T47D (cell line): ENCODE results near the gene THAP11.

Experiments used
- DNase-seq, 2 experiments: peaks; one replicate each; pipeline versions ENCODE4 v3.0.0 to v3.0.0-alpha.2; 2011 to 2012; ENCODE audit warnings: low read depth in 1 of 2, low spot score in 1 of 2
- JUND ChIP-seq: IDR thresholded peaks from 2 replicates; pipeline ENCODE4 v1.6.1; 2012; ENCODE audit warnings: low read depth
- in situ Hi-C: cut with HindIII; loops from 2 replicates; pipeline ENCODE4 v1.10.0; 2016; ENCODE audit warnings: low sequenced_read_pairs, low pct_unique_long_range_greater_than_20kb

Gene THAP11

GRCh38 chr16:67842509-67843342 lies 606 bp downstream of the THAP11 start:
- in situ Hi-C loops, result no loop called here
- peak; percentile 67 to 72 for DNase-seq
- TF ChIP-seq JUND, result no peak

GRCh38 chr16:67843343-67843765 lies 1.2 kb downstream of the THAP11 start:
- in situ Hi-C loops, result no loop called here
- no peak for TF ChIP-seq JUND
- no peak for DNase-seq

GRCh38 chr16:67844497-67844896 lies 2.4 kb downstream of the THAP11 start:
- in situ Hi-C loops, result no loop called here
- DNase-seq, result no peak
- no peak for TF ChIP-seq JUND

- no peak for DNase-seq
- in situ Hi-C loops, result no loop called here
- no peak for TF ChIP-seq JUND
Observed at GRCh38 chr16:67845291-67846062, 3.4 kb downstream of the THAP11 start.

- no peak for DNase-seq
- in situ Hi-C loops, result no loop called here
- TF ChIP-seq JUND, result no peak
Observed at GRCh38 chr16:67846063-67846319, 3.9 kb downstream of the THAP11 start.

- in situ Hi-C loops, result no loop called here
- peak; percentile 89 to 96 for DNase-seq
- no peak for TF ChIP-seq JUND
Observed at GRCh38 chr16:67846320-67847063, 4.4 kb downstream of the THAP11 start, which contains the start of gene NUTF2. TSS of gene NUTF2 (plus strand) at chr16:67846933. CDS start at chr16:67865131, 18,198 bp downstream.

GRCh38 chr16:67847064-67847861 lies 5.1 kb downstream of the THAP11 start, which contains the start of gene CENPT:
TSS of gene CENPT (minus strand) at chr16:67847693. CDS start at chr16:67833859, 13,834 bp downstream.
- in situ Hi-C loops, result no loop called here
- no peak for TF ChIP-seq JUND
- peak; percentile 54 to 58 for DNase-seq

- in situ Hi-C loops, result no loop called here
- no peak for TF ChIP-seq JUND
- no peak for DNase-seq
Observed at GRCh38 chr16:67848118-67848517, 6.0 kb downstream of the THAP11 start.

GRCh38 chr16:67853670-67854069 lies 11.6 kb downstream of the THAP11 start:
- TF ChIP-seq JUND, result no peak

GRCh38 chr16:67855789-67856188 lies 13.7 kb downstream of the THAP11 start:
- TF ChIP-seq JUND, result no peak
- DNase-seq, result no peak
- in situ Hi-C loops, result no loop called here

More at GRCh38 chr16:67853670-67854069, 11.6 kb downstream of the THAP11 start:
- DNase-seq, result no peak
- in situ Hi-C loops, result no loop called here

- DNase-seq, result no peak
- in situ Hi-C loops, result no loop called here
- TF ChIP-seq JUND, result no peak
Observed at GRCh38 chr16:67856927-67857546, 14.9 kb downstream of the THAP11 start.
